ENCODE data around the gene AKTIP. TPM values are rescaled to one million over a fixed set of nuclear protein-coding genes. Genes with fewer than 3 reads are reported as not detected.
"Not testable (repeated sequence)": the region's sequence is repeated elsewhere in the genome, so short reads cannot be mapped to it uniquely, and the experiment has no call there.

Gene AKTIP
- 21.7 and 29.6 TPM in 2 replicates for total RNA-seq (ENCODE audit: low replicate concordance)

DNA sequence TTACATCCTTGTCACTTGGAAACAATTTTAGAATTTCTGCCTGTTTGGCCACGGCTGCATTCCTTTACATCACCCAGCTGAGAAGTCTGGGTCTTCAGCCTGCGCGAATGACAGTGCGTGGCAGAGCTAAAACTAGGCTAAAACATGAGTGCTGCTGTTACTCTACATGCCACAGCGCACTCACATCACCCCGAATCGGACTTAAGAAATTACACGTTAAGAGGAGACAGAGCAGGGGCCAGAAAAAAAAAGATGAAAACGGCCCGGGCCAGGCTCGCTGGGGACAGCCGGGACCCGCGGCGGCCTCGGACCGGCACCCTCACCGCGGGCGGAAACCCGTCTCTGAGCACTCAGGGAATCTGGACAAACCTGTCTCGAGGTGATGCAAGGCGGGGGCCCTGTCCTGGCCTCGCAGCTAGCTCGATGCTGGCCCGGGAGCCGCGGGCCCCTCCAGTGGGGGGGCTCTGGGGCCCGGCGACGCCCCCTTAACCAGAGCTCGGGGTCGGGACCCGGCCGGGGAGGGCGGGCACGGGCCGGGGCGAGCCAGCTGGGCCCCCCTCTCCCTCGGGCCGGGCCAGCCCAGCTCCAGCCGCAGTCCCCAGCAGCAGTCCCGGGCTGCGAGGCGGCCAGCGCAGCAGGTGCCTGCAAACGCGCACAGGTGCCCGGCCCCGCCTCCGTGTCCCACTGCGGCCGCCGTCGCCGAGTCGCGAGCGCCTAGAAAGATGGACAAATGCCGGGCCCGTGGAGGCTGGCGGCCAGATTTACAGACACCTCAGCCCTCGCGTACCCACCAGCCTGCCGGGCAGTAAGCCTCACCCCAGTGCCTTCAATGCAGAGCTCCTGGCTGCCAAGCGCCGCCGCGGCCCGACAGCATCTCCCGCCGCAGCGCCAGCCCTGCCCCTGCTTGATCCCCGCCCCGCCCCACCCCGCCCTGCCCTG, at the start of gene AKTIP:
TSS of gene AKTIP (minus strand) at position 879 of the 939 bp plus-strand sequence. CDS start 2,950 bp downstream, outside the sequence.
- DNase-seq (ENCODE audit: low read depth), result peak; percentile 53
- peak within 1 kb of the TSS; percentile 88 for H3K4me3 ChIP-seq (ENCODE audit: low read depth, low read length)
- TF ChIP-seq, protein P1, sequence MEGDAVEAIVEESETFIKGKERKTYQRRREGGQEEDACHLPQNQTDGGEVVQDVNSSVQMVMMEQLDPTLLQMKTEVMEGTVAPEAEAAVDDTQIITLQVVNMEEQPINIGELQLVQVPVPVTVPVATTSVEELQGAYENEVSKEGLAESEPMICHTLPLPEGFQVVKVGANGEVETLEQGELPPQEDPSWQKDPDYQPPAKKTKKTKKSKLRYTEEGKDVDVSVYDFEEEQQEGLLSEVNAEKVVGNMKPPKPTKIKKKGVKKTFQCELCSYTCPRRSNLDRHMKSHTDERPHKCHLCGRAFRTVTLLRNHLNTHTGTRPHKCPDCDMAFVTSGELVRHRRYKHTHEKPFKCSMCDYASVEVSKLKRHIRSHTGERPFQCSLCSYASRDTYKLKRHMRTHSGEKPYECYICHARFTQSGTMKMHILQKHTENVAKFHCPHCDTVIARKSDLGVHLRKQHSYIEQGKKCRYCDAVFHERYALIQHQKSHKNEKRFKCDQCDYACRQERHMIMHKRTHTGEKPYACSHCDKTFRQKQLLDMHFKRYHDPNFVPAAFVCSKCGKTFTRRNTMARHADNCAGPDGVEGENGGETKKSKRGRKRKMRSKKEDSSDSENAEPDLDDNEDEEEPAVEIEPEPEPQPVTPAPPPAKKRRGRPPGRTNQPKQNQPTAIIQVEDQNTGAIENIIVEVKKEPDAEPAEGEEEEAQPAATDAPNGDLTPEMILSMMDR (IDR thresholded peaks at IDR 0.05; ENCODE audit: insufficient read depth, low read length), result no peak

- TF ChIP-seq, protein P1 (IDR thresholded peaks at IDR 0.05; ENCODE audit: insufficient read depth, low read length), result peak; percentile 78
- peak; percentile 89 for DNase-seq (ENCODE audit: low read depth)
- no peak overlapping the region for H3K4me3 ChIP-seq (ENCODE audit: low read depth, low read length)
These were observed 47.1 kb upstream of the AKTIP start for GRCh38 chr16:53549970-53550690.

GRCh38 chr16:53546988-53547391, 44.0 kb upstream of the AKTIP start:
- no peak overlapping the region for H3K4me3 ChIP-seq (ENCODE audit: low read depth, low read length)
- TF ChIP-seq, protein P1 (IDR thresholded peaks at IDR 0.05; ENCODE audit: insufficient read depth, low read length), result no peak
- no peak for DNase-seq (ENCODE audit: low read depth)

- TF ChIP-seq, protein P1 (IDR thresholded peaks at IDR 0.05; ENCODE audit: insufficient read depth, low read length), result no peak
- DNase-seq (ENCODE audit: low read depth), result no peak
- no peak overlapping the region for H3K4me3 ChIP-seq (ENCODE audit: low read depth, low read length)
These were observed 42.4 kb upstream of the AKTIP start for GRCh38 chr16:53545433-53545832.

DNA sequence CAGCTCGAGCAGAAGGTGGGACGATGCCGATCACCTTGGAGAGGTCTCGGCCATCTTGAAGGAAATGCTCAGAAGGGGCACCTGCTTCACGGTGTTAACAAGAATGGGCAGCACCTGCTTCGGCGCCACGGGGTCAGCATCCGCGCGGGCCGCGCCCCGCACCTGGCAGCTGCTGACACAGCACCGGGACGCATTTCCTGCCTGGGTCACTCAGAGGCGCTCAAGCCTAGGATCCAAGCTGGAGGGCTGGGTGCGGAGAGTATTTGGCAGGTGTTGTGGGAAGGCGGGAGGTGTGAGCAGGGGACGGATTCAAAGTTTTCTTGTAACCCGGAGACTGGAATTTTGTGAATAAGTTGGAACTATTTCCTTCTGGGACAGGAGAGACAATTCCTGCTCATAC, 39.3 kb upstream of the AKTIP start:
- no peak for DNase-seq (ENCODE audit: low read depth)
- TF ChIP-seq, protein P1 (IDR thresholded peaks at IDR 0.05; ENCODE audit: insufficient read depth, low read length), result no peak

DNA sequence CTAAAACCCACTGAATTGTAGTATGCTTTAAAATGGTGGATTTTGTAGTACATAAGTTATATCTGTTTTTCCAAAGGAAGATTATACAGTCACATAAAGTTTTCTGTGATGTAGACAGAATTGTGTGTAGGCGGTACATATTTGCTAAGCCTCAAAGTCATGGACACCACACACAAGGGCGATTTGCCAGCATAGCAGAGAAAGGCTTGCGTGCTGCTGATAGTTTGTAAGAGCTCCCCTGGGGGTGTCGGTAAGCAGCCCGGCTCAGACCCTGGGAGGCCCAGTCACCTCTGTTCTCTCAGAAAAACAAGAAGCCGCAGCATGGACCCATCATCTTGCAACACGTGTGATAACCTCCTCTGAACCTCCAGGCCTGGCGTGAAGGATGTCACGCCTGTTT, 38.3 kb upstream of the AKTIP start:
- DNase-seq (ENCODE audit: low read depth), result peak; percentile 45
- TF ChIP-seq, protein P1 (IDR thresholded peaks at IDR 0.05; ENCODE audit: insufficient read depth, low read length), result no peak

More for the DNA sequence above, 39.3 kb upstream of the AKTIP start:
- H3K4me3 ChIP-seq (ENCODE audit: low read depth, low read length), result no peak overlapping the region

GRCh38 chr16:53539759-53540718, 37.0 kb upstream of the AKTIP start:
- not testable (repeated sequence) for DNase-seq (ENCODE audit: low read depth); H3K4me3 ChIP-seq (ENCODE audit: low read depth, low read length)

More for the DNA sequence above, 38.3 kb upstream of the AKTIP start:
- H3K4me3 ChIP-seq (ENCODE audit: low read depth, low read length), result no peak overlapping the region

GRCh38 chr16:53539346-53539745, 36.3 kb upstream of the AKTIP start:
- DNase-seq (ENCODE audit: low read depth); H3K4me3 ChIP-seq (ENCODE audit: low read depth, low read length): not testable (repeated sequence)
